Panc1 (cell line): ENCODE data around the gene CCNL2. TPM values are rescaled to one million over a fixed set of nuclear protein-coding genes. Genes with fewer than 3 reads are reported as not detected.

ENCODE experiments used
- ATAC-seq: fragments of 200-7000 bp; cut with Tn5 transposase; 2 replicates; pipeline ENCODE4 v1.9.1; 2020; ENCODE audit warnings: mild to moderate bottlenecking, moderate library complexity
- BruUV-seq: library from RNA; stranded (reverse); fragments of 400-500 nt; replicated peaks from 2 replicates; lab custom pipeline; 2021; lab: Mats Ljungman, UMichigan
- CTCF ChIA-PET: fragments of 300-600 bp; sonication (Branson Sonifier 250); formaldehyde crosslinking; loops from one replicate; lab custom pipeline; 2022; ENCODE audit warnings: antibody characterized with exemption; lab: Charles Lee
- POLR2A ChIA-PET: fragments of 300-600 bp; sonication (Branson Sonifier 250); formaldehyde crosslinking; loops from one replicate; lab custom pipeline; 2022; ENCODE audit warnings: antibody characterized with exemption; lab: Charles Lee
- DNase-seq: peaks from one replicate; pipeline ENCODE4 v3.0.0-alpha.2; 2010; ENCODE audit warnings: low read depth, low spot score
- H3K27ac ChIP-seq: 2 replicates; pipeline ENCODE4 v1.5.1; 2011; ENCODE audit warnings: mild to moderate bottlenecking, low read length, inconsistent platforms
- H3K27me3 ChIP-seq: fragments of 200-500 bp; sonication (Bioruptor generic); 2 replicates; pipeline ENCODE4 v1.6.0; 2014; ENCODE audit warnings: low read length, inconsistent platforms; ENCODE audit not compliant: control insufficient read depth, insufficient read depth
- H3K36me3 ChIP-seq: fragments of 200-500 bp; sonication (Bioruptor generic); 2 replicates; pipeline ENCODE4 v1.5.1; 2014; ENCODE audit warnings: inconsistent platforms, mild to moderate bottlenecking, low read length, moderate library complexity; ENCODE audit not compliant: control insufficient read depth, insufficient read depth
- H3K4me1 ChIP-seq: 2 replicates; pipeline ENCODE4 v1.5.1; 2011; ENCODE audit warnings: inconsistent platforms, mild to moderate bottlenecking, low read length, moderate library complexity; ENCODE audit not compliant: control insufficient read depth, insufficient read depth
- H3K4me3 ChIP-seq, 2 experiments: 2 replicates each; pipeline ENCODE4 v1.5.1; 2011 to 2012; ENCODE audit warnings: low read depth in 2 of 2, low read length in 2 of 2, mild to moderate bottlenecking in 2 of 2, inconsistent platforms in 1 of 2, moderate library complexity in 1 of 2
- H3K9me3 ChIP-seq: fragments of 200-500 bp; sonication (Bioruptor generic); 2 replicates; pipeline ENCODE4 v1.5.1; 2014; ENCODE audit warnings: low read depth, mild to moderate bottlenecking, inconsistent platforms, low read length, moderate library complexity; ENCODE audit not compliant: control insufficient read depth, insufficient read depth
- POLR2AphosphoS5 ChIP-seq: IDR thresholded peaks from 2 replicates; pipeline ENCODE4 v1.6.1; 2012; ENCODE audit warnings: mild to moderate bottlenecking, low read depth, low read length, moderate library complexity
- SIN3A ChIP-seq: IDR thresholded peaks from 2 replicates; pipeline ENCODE4 v1.6.1; 2012; ENCODE audit warnings: low read depth, mild to moderate bottlenecking, low read length, moderate library complexity, borderline replicate concordance; ENCODE audit not compliant: insufficient read depth
- TCF7L2 ChIP-seq: IDR thresholded peaks from 2 replicates; pipeline ENCODE4 v1.6.1; 2011; ENCODE audit warnings: mild to moderate bottlenecking, low read depth, low read length, inconsistent platforms
- in situ Hi-C: cut with HindIII; loops from 2 replicates; pipeline ENCODE4 v1.10.0; 2016; ENCODE audit warnings: low sequenced_read_pairs, low pct_unique_long_range_greater_than_20kb
- intact Hi-C: fragments of 100-400 bp; cut with micrococcal nuclease; formaldehyde crosslinking; loops from one replicate; pipeline ENCODE4 v1.10.0; 2022; ENCODE audit not compliant: unreplicated experiment
- total RNA-seq: library from RNA; stranded (reverse); gene quantifications from one replicate; pipeline ENCODE4 v1.2.1, GENCODE V29; 2021; ENCODE audit not compliant: unreplicated experiment
- TF ChIP-seq, protein P1 (sequence below): fragments of 450-650 bp; IDR thresholded peaks from 2 replicates; pipeline ENCODE4 v1.5.1; 2017; ENCODE audit warnings: mild to moderate bottlenecking
- TF ChIP-seq, protein P2 (sequence below), 2 experiments: IDR thresholded peaks; 2 replicates each; pipeline ENCODE4 v1.6.1; 2011 to 2012; ENCODE audit warnings: low read depth in 2 of 2, control low read depth in 1 of 2, low read length in 1 of 2, mild to moderate bottlenecking in 1 of 2, moderate library complexity in 1 of 2; ENCODE audit not compliant: insufficient read depth in 1 of 2

The CCNL2 gene
- total RNA-seq, 1 experiment from 2014 or later, result 297 TPM

- intact Hi-C loops, result no loop called here
- CTCF ChIA-PET, result no interaction called here
- Histone ChIP-seq H3K36me3 (no peaks in the 10 kb centered on the region; the same call in 1 of the 2 replicates), H3K9me3 (no peaks in the 10 kb centered on the region), H3K4me1 (peaks cover 36% of the 10 kb centered on the region), H3K27me3 (no peaks in the 10 kb centered on the region), H3K27ac (peak overlapping the region; percentile 85), H3K4me3 (peak overlapping the region; percentile 7 to 28; a peak in 3 of 4 replicates)
- in situ Hi-C loops, result no loop called here
- DNase-seq (no peak), ATAC-seq (peak; percentile 19)
- POLR2A ChIA-PET, result no interaction called here
- no TSS peak for BruUV-seq
- peak; percentile 58; the same call in 1 of the 2 replicates for TF ChIP-seq POLR2AphosphoS5
- TF ChIP-seq, protein P1, sequence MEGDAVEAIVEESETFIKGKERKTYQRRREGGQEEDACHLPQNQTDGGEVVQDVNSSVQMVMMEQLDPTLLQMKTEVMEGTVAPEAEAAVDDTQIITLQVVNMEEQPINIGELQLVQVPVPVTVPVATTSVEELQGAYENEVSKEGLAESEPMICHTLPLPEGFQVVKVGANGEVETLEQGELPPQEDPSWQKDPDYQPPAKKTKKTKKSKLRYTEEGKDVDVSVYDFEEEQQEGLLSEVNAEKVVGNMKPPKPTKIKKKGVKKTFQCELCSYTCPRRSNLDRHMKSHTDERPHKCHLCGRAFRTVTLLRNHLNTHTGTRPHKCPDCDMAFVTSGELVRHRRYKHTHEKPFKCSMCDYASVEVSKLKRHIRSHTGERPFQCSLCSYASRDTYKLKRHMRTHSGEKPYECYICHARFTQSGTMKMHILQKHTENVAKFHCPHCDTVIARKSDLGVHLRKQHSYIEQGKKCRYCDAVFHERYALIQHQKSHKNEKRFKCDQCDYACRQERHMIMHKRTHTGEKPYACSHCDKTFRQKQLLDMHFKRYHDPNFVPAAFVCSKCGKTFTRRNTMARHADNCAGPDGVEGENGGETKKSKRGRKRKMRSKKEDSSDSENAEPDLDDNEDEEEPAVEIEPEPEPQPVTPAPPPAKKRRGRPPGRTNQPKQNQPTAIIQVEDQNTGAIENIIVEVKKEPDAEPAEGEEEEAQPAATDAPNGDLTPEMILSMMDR, result no peak
- TF ChIP-seq, protein P2, sequence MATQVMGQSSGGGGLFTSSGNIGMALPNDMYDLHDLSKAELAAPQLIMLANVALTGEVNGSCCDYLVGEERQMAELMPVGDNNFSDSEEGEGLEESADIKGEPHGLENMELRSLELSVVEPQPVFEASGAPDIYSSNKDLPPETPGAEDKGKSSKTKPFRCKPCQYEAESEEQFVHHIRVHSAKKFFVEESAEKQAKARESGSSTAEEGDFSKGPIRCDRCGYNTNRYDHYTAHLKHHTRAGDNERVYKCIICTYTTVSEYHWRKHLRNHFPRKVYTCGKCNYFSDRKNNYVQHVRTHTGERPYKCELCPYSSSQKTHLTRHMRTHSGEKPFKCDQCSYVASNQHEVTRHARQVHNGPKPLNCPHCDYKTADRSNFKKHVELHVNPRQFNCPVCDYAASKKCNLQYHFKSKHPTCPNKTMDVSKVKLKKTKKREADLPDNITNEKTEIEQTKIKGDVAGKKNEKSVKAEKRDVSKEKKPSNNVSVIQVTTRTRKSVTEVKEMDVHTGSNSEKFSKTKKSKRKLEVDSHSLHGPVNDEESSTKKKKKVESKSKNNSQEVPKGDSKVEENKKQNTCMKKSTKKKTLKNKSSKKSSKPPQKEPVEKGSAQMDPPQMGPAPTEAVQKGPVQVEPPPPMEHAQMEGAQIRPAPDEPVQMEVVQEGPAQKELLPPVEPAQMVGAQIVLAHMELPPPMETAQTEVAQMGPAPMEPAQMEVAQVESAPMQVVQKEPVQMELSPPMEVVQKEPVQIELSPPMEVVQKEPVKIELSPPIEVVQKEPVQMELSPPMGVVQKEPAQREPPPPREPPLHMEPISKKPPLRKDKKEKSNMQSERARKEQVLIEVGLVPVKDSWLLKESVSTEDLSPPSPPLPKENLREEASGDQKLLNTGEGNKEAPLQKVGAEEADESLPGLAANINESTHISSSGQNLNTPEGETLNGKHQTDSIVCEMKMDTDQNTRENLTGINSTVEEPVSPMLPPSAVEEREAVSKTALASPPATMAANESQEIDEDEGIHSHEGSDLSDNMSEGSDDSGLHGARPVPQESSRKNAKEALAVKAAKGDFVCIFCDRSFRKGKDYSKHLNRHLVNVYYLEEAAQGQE (IDR thresholded peaks at IDR 0.05; ENCODE audit: insufficient read depth in 1 of 2, low read depth in 2 of 2, low read length in 1 of 2), result no peak
- 0 out of 2 replicates have a peak, but pooled peaks have one; percentile 47 for TF ChIP-seq SIN3A
- TF ChIP-seq TCF7L2, result no peak
Observed at GRCh38 chr1:1351511-1352427, 47.4 kb downstream of the CCNL2 start.

DNA sequence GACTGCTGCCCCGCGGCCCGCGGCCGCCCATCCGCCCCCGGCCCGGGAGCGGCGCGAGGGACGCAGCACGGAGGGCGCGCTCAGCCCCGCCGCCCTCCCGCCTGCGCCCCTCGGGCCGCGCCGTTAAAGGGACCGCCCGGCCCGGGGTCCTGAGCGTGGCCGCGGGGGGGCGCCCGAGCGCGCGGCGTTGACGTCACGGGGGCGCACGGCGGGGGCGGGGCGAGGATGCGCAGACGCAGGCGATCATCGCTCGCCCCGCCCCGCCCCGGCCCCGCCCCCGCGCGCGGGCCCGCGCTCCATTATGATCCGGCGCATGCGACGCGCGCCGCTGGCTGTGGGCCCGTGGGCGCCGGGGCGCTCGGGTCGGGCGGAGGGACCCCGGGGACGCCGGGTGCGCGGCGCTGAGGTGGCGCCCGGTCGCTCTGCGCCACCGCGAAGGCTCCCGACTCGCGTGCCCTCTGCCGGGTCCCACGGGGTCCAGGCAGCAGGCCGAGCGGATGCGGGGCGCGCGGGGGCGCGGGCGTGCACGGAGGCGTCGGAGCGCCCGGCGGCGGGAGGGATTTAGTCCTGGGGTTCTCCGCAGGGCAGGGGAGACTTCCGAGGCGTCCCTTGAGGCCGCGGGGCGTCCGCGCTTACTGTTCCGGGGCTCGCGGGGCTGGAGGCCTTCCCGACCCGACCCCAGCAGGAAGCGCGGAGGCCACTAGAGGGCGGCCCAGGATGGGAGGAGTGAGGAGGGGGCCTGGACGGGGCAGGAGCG is 49.7 kb downstream of the CCNL2 start, which contains the start of gene DVL1:
TSS of gene DVL1 (minus strand) at position 163 of the 757 bp plus-strand sequence. CDS start 353 bp downstream, outside the sequence.
- ChIA-PET CTCF (no interaction called here), POLR2A (interaction anchor here (0.6 kb wide), 1 partner anchor 155 kb away, joined by 3 read pairs; no protein-coding TSS in a partner anchor)
- Histone ChIP-seq H3K36me3 (no peaks in the 10 kb centered on the region; the same call in 1 of the 2 replicates), H3K4me3 (peak within 1 kb of the TSS; percentile 74 to 85), H3K4me1 (peaks cover 57% of the 10 kb centered on the region), H3K27me3 (no peaks in the 10 kb centered on the region), H3K9me3 (no peaks in the 10 kb centered on the region), H3K27ac (peak within 1 kb of the TSS; percentile 93)
- BruUV-seq, result no TSS peak
- ATAC-seq (peak; percentile 37), DNase-seq (no peak)
- in situ Hi-C loops, result no loop called here
- intact Hi-C loops, result no loop called here
- no peak; the same call in 1 of the 2 replicates for TF ChIP-seq TCF7L2
- TF ChIP-seq, protein P1, result peak; percentile 79; the same call in 1 of the 2 replicates
- TF ChIP-seq, protein P2 (IDR thresholded peaks at IDR 0.05; ENCODE audit: insufficient read depth in 1 of 2, low read depth in 2 of 2, low read length in 1 of 2), result no peak
- no peak; the same call in 1 of the 2 replicates for TF ChIP-seq POLR2AphosphoS5
